ENCODE results near the gene CD248. TPM values are rescaled to one million over a fixed set of nuclear protein-coding genes. Genes with fewer than 3 reads are reported as not detected.
"Not testable (repeated sequence)": the region's sequence is repeated elsewhere in the genome, so short reads cannot be mapped to it uniquely, and the experiment has no call there.

Gene CD248
- total RNA-seq, 1 donor from 2014 or later = 109 TPM

- H3K36me3 Mint-ChIP-seq (ENCODE audit: low read depth) = peaks cover 15% of the 10 kb centered on the region
- no peak for DNase-seq (ENCODE audit: low spot score)
- peak within 1 kb of the TSS; percentile 58 for H3K4me3 Mint-ChIP-seq (ENCODE audit: unreplicated experiment)
- no peaks in the 10 kb centered on the region for H3K9me3 Mint-ChIP-seq (ENCODE audit: low read depth)
- H3K27ac Mint-ChIP-seq (ENCODE audit: unreplicated experiment) = no peak within 1 kb of the TSS
- no peaks in the 10 kb centered on the region for H3K27me3 Mint-ChIP-seq (ENCODE audit: low read depth)
- peaks cover 15% of the 10 kb centered on the region for H3K4me1 Mint-ChIP-seq (ENCODE audit: low read depth)
- TF ChIP-seq CTCF (IDR thresholded peaks at IDR 0.05) = no peak
Observed at GRCh38 chr11:66277471-66278362, 39.1 kb downstream of the CD248 start, which contains the start of gene CNIH2. Gene CNIH2, plus strand, starts transcription at chr11:66278175. Its CDS starts 282 bp downstream, at chr11:66278457.

- H3K27me3 Mint-ChIP-seq (ENCODE audit: low read depth); DNase-seq (ENCODE audit: low spot score); H3K27ac Mint-ChIP-seq (ENCODE audit: unreplicated experiment); H3K9me3 Mint-ChIP-seq (ENCODE audit: low read depth): not testable (repeated sequence)
- H3K4me1 Mint-ChIP-seq (ENCODE audit: low read depth) = peaks cover 11% of the 10 kb centered on the region
- peaks cover 20% of the 10 kb centered on the region for H3K36me3 Mint-ChIP-seq (ENCODE audit: low read depth)
- peak overlapping the region; percentile 40 for H3K4me3 Mint-ChIP-seq (ENCODE audit: unreplicated experiment)
Observed at GRCh38 chr11:66277064-66277463, 39.8 kb downstream of the CD248 start.

- not testable (repeated sequence) for H3K9me3 Mint-ChIP-seq (ENCODE audit: low read depth); H3K4me3 Mint-ChIP-seq (ENCODE audit: unreplicated experiment); H3K27ac Mint-ChIP-seq (ENCODE audit: unreplicated experiment); H3K27me3 Mint-ChIP-seq (ENCODE audit: low read depth); DNase-seq (ENCODE audit: low spot score)
- H3K4me1 Mint-ChIP-seq (ENCODE audit: low read depth) = peaks cover 11% of the 10 kb centered on the region
- H3K36me3 Mint-ChIP-seq (ENCODE audit: low read depth) = peaks cover 22% of the 10 kb centered on the region
Observed at GRCh38 chr11:66276619-66277018, 40.2 kb downstream of the CD248 start.

GRCh38 chr11:66275984-66276612 is 40.7 kb downstream of the CD248 start:
- Mint-ChIP-seq H3K36me3 (ENCODE audit: low read depth) (peaks cover 22% of the 10 kb centered on the region), H3K4me1 (ENCODE audit: low read depth) (peaks cover 6% of the 10 kb centered on the region), H3K27me3 (ENCODE audit: low read depth) (no peaks in the 10 kb centered on the region), H3K9me3 (ENCODE audit: low read depth) (no peaks in the 10 kb centered on the region), H3K27ac (ENCODE audit: unreplicated experiment) (no peak overlapping the region), H3K4me3 (ENCODE audit: unreplicated experiment) (no peak overlapping the region)
- DNase-seq (ENCODE audit: low spot score) = no peak
- no peak for TF ChIP-seq CTCF (IDR thresholded peaks at IDR 0.05)

- Mint-ChIP-seq H3K4me3 (ENCODE audit: unreplicated experiment) (no peak overlapping the region), H3K36me3 (ENCODE audit: low read depth) (peaks cover 24% of the 10 kb centered on the region), H3K4me1 (ENCODE audit: low read depth) (peaks cover 6% of the 10 kb centered on the region), H3K27me3 (ENCODE audit: low read depth) (no peaks in the 10 kb centered on the region), H3K27ac (ENCODE audit: unreplicated experiment) (no peak overlapping the region), H3K9me3 (ENCODE audit: low read depth) (no peaks in the 10 kb centered on the region)
- DNase-seq (ENCODE audit: low spot score) = no peak
- no peak for TF ChIP-seq CTCF (IDR thresholded peaks at IDR 0.05)
Observed at GRCh38 chr11:66275396-66275795, 41.4 kb downstream of the CD248 start.

- Mint-ChIP-seq H3K9me3 (ENCODE audit: low read depth) (no peaks in the 10 kb centered on the region), H3K27me3 (ENCODE audit: low read depth) (no peaks in the 10 kb centered on the region), H3K27ac (ENCODE audit: unreplicated experiment) (no peak overlapping the region), H3K36me3 (ENCODE audit: low read depth) (peaks cover 25% of the 10 kb centered on the region), H3K4me3 (ENCODE audit: unreplicated experiment) (no peak overlapping the region), H3K4me1 (ENCODE audit: low read depth) (peaks cover 16% of the 10 kb centered on the region)
- TF ChIP-seq CTCF (IDR thresholded peaks at IDR 0.05) = no peak
- DNase-seq (ENCODE audit: low spot score) = no peak
Observed at GRCh38 chr11:66274219-66274618, 42.6 kb downstream of the CD248 start.

Data from chondrocyte (in vitro differentiated cells).